SJSA1 (cell line): ENCODE measurements around the gene OR2T29. TPM values are rescaled to one million over a fixed set of nuclear protein-coding genes. Genes with fewer than 3 reads are reported as not detected.
"Not testable (repeated sequence)": the region's sequence is repeated elsewhere in the genome, so short reads cannot be mapped to it uniquely, and the experiment has no call there.

Experiments used
- DNase-seq, 2 experiments: peaks; one replicate each; pipeline ENCODE4 v3.0.0-alpha.2; 2015 to 2020; ENCODE audit warnings: low spot score in 2 of 2, low read depth in 1 of 2
- H3K27ac ChIP-seq: fragments of 250-450 bp; sonication (Bioruptor Pico); 2 replicates; pipeline ENCODE4 v1.5.1; 2020; ENCODE audit warnings: mild to moderate bottlenecking, moderate library complexity
- H3K27me3 ChIP-seq: fragments of 250-450 bp; sonication (Bioruptor Pico); replicated peaks from 2 replicates; pipeline ENCODE4 v1.5.1; 2020; ENCODE audit warnings: mild to moderate bottlenecking, moderate library complexity
- H3K36me3 ChIP-seq: fragments of 250-450 bp; sonication (Bioruptor Pico); 2 replicates; pipeline ENCODE4 v1.5.1; 2020; ENCODE audit warnings: mild to moderate bottlenecking
- H3K4me1 ChIP-seq: fragments of 250-450 bp; sonication (Bioruptor Pico); replicated peaks from 2 replicates; pipeline ENCODE4 v1.6.1; 2021; ENCODE audit warnings: mild to moderate bottlenecking
- H3K4me3 ChIP-seq: fragments of 250-450 bp; sonication (Bioruptor Pico); 2 replicates; pipeline ENCODE4 v1.5.1; 2020; ENCODE audit warnings: mild to moderate bottlenecking
- H3K9me3 ChIP-seq: fragments of 250-450 bp; sonication (Bioruptor Pico); replicated peaks from 2 replicates; pipeline ENCODE4 v1.5.1; 2020; ENCODE audit warnings: mild to moderate bottlenecking
- total RNA-seq: library from RNA; depleted of rRNA; stranded (reverse); fragments of >200 nt; shearing (Covaris generic); gene quantifications from 2 replicates; pipeline ENCODE4 v1.2.3, GENCODE V29; 2014; rRNA removed

The OR2T29 gene
- total RNA-seq, result not detected in 2 replicates

DNA sequence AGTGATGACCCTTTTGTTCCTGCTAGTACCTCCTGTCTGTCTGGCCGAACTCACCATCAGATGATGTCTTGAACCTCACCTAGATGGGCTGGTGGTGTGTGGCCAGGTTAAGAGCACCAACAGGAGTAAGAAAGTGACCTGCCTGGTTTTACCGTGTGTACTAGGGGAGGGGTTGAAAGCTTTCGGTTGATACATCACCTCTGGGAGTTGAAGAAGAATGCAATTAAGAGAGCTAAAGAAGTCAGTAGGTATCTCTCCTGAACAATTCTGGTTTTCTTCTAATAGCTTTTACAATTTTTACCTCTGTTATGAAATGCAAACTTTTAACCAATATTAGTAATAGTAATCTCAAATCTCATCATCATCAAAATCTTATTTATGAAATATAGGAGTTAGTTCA, at the start of gene OR2T29:
TSS of gene OR2T29 (minus strand) at position 101 of the 400 bp plus-strand sequence. CDS start 3,281 bp downstream, outside the sequence.
- not testable (repeated sequence) for H3K9me3 ChIP-seq, DNase-seq, H3K4me1 ChIP-seq, H3K4me3 ChIP-seq, H3K27me3 ChIP-seq, H3K27ac ChIP-seq, H3K36me3 ChIP-seq

DNA sequence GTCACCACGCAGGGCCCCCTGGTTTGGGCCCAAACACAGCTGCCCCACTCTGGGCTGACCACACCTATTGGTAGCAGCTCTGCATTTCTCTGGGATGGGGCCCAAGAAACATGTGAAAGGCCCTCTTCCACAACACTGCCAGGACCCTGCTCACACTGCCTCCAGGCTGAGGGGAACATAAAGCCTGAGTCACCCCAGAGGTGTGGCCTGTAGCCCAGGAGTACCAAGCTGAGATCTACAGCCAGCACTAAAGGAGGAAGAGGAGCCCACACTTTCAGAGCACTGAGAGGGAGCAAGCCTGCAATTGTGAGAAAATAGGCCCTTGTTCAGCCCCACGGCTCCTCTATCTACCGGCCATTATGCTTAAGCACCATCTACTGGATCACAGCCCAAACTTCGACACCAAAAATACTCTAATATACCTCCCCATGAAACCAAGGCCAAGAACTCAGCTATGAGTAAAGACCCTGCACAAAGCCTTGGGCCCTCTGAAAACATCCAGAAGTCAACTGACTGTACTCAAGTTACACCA, 49.4 kb upstream of the OR2T29 start:
- no peak overlapping the region for H3K4me3 ChIP-seq
- no peaks in the 10 kb centered on the region for H3K9me3 ChIP-seq
- no peak for DNase-seq
- H3K36me3 ChIP-seq, result no peaks in the 10 kb centered on the region
- H3K27ac ChIP-seq, result no peak overlapping the region
- no peaks in the 10 kb centered on the region for H3K27me3 ChIP-seq
- no peaks in the 10 kb centered on the region for H3K4me1 ChIP-seq

DNA sequence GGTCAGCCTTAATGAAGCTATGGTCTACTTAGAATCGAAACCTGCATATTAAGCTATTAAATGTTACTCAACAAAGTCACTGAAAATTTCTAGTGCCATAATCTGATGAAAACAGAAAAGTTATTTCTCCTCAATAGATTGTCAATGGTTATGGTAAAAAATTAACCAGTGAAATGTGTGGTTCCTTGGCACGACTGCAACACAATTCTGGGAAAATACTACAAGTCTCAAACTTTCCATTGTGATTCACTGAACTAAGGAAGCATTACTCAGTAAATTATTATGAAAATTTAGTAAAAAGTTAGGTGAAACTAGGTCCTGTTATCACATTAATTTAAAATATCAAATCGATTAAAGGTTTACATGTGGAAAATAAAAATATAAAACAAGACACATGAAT, 47.7 kb upstream of the OR2T29 start:
- Histone ChIP-seq H3K9me3 (no peaks in the 10 kb centered on the region), H3K4me3 (no peak overlapping the region), H3K4me1 (no peaks in the 10 kb centered on the region), H3K27me3 (no peaks in the 10 kb centered on the region), H3K36me3 (no peaks in the 10 kb centered on the region), H3K27ac (no peak overlapping the region)
- no peak for DNase-seq

GRCh38 chr1:248599396-248599795, 36.8 kb upstream of the OR2T29 start:
- Histone ChIP-seq H3K4me1 (no peaks in the 10 kb centered on the region), H3K36me3 (no peaks in the 10 kb centered on the region), H3K27ac (no peak overlapping the region), H3K9me3 (no peaks in the 10 kb centered on the region), H3K27me3 (no peaks in the 10 kb centered on the region), H3K4me3 (no peak overlapping the region)
- DNase-seq, result no peak

GRCh38 chr1:248597589-248597988, 35.0 kb upstream of the OR2T29 start, which contains the start of gene OR2T10:
Gene OR2T10, minus strand, starts transcription at chr1:248597700. Its CDS starts 3,932 bp downstream, at chr1:248593768.
- H3K36me3 ChIP-seq, result no peaks in the 10 kb centered on the region
- H3K4me3 ChIP-seq, result no peak within 1 kb of the TSS
- H3K9me3 ChIP-seq, result no peaks in the 10 kb centered on the region
- DNase-seq, result no peak
- no peaks in the 10 kb centered on the region for H3K4me1 ChIP-seq
- H3K27me3 ChIP-seq, result no peaks in the 10 kb centered on the region
- H3K27ac ChIP-seq, result no peak within 1 kb of the TSS

DNA sequence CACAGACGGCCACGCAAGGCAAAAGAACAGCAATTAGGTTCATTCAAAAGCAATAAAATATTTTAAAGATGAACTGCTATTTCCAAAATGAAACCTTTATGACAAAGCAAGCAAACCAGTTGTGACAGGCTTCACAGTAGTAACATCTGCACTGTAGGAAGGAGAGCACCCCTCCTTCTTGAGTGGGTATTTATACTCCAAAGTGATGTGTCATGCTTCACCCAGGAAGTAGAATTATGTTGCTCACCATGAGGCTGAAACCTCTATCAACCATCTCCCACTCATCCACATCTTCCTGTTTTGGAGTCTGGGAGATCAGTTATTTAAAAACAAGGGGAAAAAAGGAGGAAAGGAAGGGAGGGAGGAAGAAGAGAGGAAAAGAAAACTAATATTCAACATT, 34.0 kb upstream of the OR2T29 start:
- Histone ChIP-seq H3K36me3 (no peaks in the 10 kb centered on the region), H3K4me3 (no peak overlapping the region), H3K27me3 (no peaks in the 10 kb centered on the region), H3K4me1 (no peaks in the 10 kb centered on the region), H3K9me3 (no peaks in the 10 kb centered on the region), H3K27ac (no peak overlapping the region)
- no peak for DNase-seq

GRCh38 chr1:248593226-248593625, 30.7 kb upstream of the OR2T29 start:
- no peaks in the 10 kb centered on the region for H3K27me3 ChIP-seq
- H3K9me3 ChIP-seq, result no peaks in the 10 kb centered on the region
- H3K36me3 ChIP-seq, result no peaks in the 10 kb centered on the region
- no peak overlapping the region for H3K4me3 ChIP-seq
- H3K4me1 ChIP-seq, result no peaks in the 10 kb centered on the region
- no peak for DNase-seq
- H3K27ac ChIP-seq, result no peak overlapping the region

DNA sequence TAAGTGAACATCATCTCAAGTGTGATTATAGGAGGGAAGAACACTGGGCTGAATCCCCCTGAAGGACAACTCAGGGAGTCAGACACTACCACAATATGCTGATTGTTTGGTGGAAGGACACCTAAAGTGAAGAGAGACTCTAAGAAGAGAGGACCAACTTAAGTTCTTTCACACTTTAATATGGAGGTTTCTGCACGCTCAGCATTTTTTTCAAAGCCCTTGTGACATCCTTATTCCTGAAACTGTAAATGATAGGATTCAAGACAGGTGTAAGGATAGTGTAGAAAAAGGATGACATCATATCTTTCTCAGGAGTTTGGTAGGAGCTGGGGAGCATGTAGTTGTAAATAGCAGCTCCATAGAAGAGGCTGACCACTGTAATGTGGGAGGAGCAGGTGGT, 30.1 kb upstream of the OR2T29 start:
- no peak overlapping the region for H3K27ac ChIP-seq
- no peaks in the 10 kb centered on the region for H3K9me3 ChIP-seq
- H3K4me3 ChIP-seq, result no peak overlapping the region
- H3K27me3 ChIP-seq, result no peaks in the 10 kb centered on the region
- no peak for DNase-seq
- H3K36me3 ChIP-seq, result no peaks in the 10 kb centered on the region
- H3K4me1 ChIP-seq, result no peaks in the 10 kb centered on the region

- Histone ChIP-seq H3K36me3 (no peaks in the 10 kb centered on the region), H3K4me1 (no peaks in the 10 kb centered on the region), H3K27ac (no peak overlapping the region), H3K27me3 (no peaks in the 10 kb centered on the region), H3K9me3 (no peaks in the 10 kb centered on the region), H3K4me3 (no peak overlapping the region)
- DNase-seq, result no peak
Measured at GRCh38 chr1:248590055-248590454, 27.5 kb upstream of the OR2T29 start.

DNA sequence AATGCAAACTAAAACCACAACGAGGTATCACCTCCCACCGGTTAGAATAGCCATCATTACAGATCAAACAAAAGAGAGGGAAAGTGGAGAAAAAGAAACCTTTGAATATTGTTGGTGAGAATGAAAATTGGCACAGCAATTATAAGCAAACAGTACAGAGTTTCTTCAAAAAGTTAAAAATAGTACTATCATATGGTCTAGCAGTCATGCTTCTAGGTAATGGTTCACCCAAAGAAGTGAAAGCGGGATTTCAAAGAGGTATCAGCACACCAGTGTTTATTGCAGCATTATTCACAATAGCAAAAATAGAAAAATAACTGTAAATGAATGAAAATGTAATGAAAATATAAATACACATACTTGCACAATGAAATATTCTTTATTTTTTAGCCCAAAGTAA, 26.8 kb upstream of the OR2T29 start:
- no peak overlapping the region for H3K27ac ChIP-seq
- no peaks in the 10 kb centered on the region for H3K9me3 ChIP-seq
- H3K36me3 ChIP-seq, result no peaks in the 10 kb centered on the region
- H3K4me3 ChIP-seq, result no peak overlapping the region
- no peaks in the 10 kb centered on the region for H3K27me3 ChIP-seq
- no peaks in the 10 kb centered on the region for H3K4me1 ChIP-seq
- DNase-seq, result no peak

GRCh38 chr1:248585266-248585665, 22.7 kb upstream of the OR2T29 start:
- Histone ChIP-seq H3K36me3 (no peaks in the 10 kb centered on the region), H3K27me3 (no peaks in the 10 kb centered on the region), H3K4me3 (no peak overlapping the region), H3K9me3 (no peaks in the 10 kb centered on the region), H3K4me1 (no peaks in the 10 kb centered on the region), H3K27ac (no peak overlapping the region)
- DNase-seq, result no peak

DNA sequence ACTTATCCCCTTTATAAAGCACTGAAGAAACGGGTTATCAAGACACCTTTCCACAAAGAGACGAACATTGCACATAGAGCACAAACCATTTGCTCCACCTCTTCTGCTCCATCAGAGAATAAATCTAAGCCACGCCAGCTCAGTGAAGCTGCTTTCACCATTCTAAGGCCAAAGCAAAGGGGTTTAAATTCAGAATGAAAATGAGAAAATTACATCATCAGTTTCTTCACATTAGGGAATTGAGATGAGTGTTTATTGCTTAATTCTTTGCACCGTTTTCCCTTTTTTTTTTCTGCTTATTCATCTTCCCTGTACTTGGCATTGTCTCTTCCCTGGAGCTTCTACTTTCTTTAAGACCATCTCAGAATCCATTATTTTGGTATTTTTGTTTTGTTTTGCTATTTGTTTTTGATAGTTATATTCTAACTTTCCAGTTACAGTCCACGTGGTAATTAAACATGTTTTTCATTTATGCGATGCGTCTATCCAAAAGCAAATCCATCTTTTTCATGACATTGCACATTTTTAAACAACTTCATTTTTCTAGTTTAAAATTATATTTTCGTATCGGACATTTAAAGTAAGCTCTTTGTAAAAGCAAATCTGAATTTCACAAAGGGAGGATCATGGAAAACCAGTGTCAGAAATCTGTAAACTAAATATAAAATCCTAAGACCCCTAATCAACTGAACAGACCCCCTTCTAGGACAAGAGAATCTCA, 13.8 kb upstream of the OR2T29 start:
- DNase-seq, result no peak
- H3K27ac ChIP-seq, result no peak overlapping the region
- H3K36me3 ChIP-seq, result no peaks in the 10 kb centered on the region
- no peaks in the 10 kb centered on the region for H3K4me1 ChIP-seq
- H3K27me3 ChIP-seq, result no peaks in the 10 kb centered on the region
- no peak overlapping the region for H3K4me3 ChIP-seq
- H3K9me3 ChIP-seq, result no peaks in the 10 kb centered on the region

- not testable (repeated sequence) for DNase-seq, H3K4me1 ChIP-seq, H3K4me3 ChIP-seq, H3K27ac ChIP-seq, H3K9me3 ChIP-seq, H3K27me3 ChIP-seq, H3K36me3 ChIP-seq
Measured at GRCh38 chr1:248574657-248575056, 12.1 kb upstream of the OR2T29 start, which contains the start of gene OR2T34. Gene OR2T34, minus strand, starts transcription at chr1:248574757. Its CDS starts 0 bp downstream, at chr1:248574757.

GRCh38 chr1:248573856-248574255, 11.3 kb upstream of the OR2T29 start:
- H3K9me3 ChIP-seq, H3K4me3 ChIP-seq, H3K27me3 ChIP-seq, DNase-seq, H3K4me1 ChIP-seq, H3K27ac ChIP-seq, H3K36me3 ChIP-seq: not testable (repeated sequence)
